ENCODE measurements around the gene UPK2.
A peak's percentile ranks its signal among the peaks of the same experiment; 100 is the strongest.
"Not testable (repeated sequence)": the region's sequence is repeated elsewhere in the genome, so short reads cannot be mapped to it uniquely, and the experiment has no call there.

UPK2 gene

DNA sequence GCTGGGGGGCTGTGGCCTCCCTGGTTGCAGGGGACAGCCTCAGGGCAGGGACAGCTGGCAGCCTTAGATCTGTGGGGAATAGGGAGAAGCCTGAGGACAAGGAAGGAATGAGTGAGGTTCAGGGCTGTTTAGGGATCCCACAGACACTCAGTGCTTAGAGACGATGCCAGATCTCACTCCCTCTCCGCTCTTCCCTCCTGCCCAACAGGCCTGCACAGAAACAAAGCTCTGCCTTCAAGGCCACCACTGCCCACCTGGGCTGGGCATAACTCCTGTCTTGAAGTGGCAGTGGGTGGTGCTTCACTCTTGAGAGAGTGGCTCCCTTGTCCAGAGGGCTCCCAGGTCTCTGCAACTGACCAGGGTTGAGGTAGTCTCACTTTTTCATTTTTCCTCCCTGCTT lies 28.7 kb downstream of the UPK2 start:
- no peak overlapping the region for H3K9ac ChIP-seq (ENCODE audit: insufficient read length)
- H3K4me3 ChIP-seq: no peak overlapping the region
- no peak for DNase-seq (ENCODE audit: low read depth, low spot score)
- no peaks in the 10 kb centered on the region for H3K9me3 ChIP-seq (ENCODE audit: low read depth, low read length)
- TF ChIP-seq EZH2 (IDR thresholded peaks at IDR 0.05) (no peak), FOXP2 (optimal IDR thresholded peaks at IDR 0.05; ENCODE audit: control extremely low read depth, extremely low read length, insufficient read depth) (no peak), POLR2AphosphoS5 (IDR thresholded peaks at IDR 0.05; ENCODE audit: borderline replicate concordance, low read depth, low read length) (no peak)
- H3K27ac ChIP-seq: no peak overlapping the region; the same call in 1 of the 2 replicates
- H3K36me3 ChIP-seq (ENCODE audit: insufficient read depth, low read length): no peaks in the 10 kb centered on the region

DNA sequence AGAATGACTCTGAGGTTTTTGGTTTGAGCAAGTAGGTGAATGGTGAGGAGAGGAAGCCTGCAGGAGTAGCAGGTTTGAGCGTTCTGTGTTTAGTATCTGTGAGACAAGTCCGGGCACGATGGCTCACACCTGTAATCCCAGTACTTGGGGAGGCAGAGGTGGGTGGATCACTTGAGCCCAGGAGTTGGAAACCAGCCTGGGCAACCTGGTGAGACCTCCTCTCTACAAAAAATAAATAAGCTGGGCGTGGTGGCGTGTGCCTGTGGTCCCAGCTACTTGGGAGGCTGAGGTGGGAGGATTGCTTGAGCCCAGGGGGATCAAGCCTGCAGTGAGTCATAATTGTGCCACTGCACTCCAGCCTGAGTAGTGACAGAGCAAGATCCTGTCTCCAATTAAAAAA lies 32.2 kb downstream of the UPK2 start:
- TF ChIP-seq POLR2AphosphoS5 (IDR thresholded peaks at IDR 0.05; ENCODE audit: borderline replicate concordance, low read depth, low read length) (no peak), EZH2 (IDR thresholded peaks at IDR 0.05) (no peak), FOXP2 (optimal IDR thresholded peaks at IDR 0.05; ENCODE audit: control extremely low read depth, extremely low read length, insufficient read depth) (no peak)
- Histone ChIP-seq H3K9ac (ENCODE audit: insufficient read length) (no peak overlapping the region), H3K36me3 (ENCODE audit: insufficient read depth, low read length) (no peaks in the 10 kb centered on the region), H3K27ac (no peak overlapping the region), H3K9me3 (ENCODE audit: low read depth, low read length) (no peaks in the 10 kb centered on the region), H3K4me3 (no peak overlapping the region)
- no peak for DNase-seq (ENCODE audit: low read depth, low spot score)

DNA sequence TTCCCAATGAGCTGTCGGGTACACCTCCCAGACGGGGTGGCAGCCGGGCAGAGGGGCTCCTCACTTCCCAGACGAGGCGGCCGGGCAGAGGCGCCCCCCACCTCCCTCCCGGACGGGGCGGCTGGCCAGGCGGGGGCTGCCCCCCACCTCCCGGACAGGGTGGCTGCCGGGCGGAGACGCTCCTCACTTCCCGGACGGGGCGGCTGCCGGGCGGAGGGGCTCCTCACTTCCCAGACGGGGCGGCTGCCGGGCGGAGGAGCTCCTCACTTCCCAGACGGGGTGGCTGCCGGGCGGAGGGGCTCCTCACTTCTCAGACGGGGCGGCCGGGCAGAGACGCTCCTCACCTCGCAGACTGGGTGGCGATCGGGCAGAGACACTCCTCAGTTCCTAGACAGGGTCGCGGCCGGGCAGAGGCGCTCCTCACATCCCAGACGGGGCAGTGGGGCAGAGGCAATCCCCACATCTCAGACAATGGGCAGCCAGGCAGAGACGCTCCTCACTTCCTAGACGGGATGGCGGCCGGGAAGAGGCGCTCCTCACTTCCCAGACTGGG lies 35.5 kb downstream of the UPK2 start:
- H3K36me3 ChIP-seq (ENCODE audit: insufficient read depth, low read length); H3K9me3 ChIP-seq (ENCODE audit: low read depth, low read length); H3K4me3 ChIP-seq; H3K27ac ChIP-seq; DNase-seq (ENCODE audit: low read depth, low spot score); H3K9ac ChIP-seq (ENCODE audit: insufficient read length): not testable (repeated sequence)

DNA sequence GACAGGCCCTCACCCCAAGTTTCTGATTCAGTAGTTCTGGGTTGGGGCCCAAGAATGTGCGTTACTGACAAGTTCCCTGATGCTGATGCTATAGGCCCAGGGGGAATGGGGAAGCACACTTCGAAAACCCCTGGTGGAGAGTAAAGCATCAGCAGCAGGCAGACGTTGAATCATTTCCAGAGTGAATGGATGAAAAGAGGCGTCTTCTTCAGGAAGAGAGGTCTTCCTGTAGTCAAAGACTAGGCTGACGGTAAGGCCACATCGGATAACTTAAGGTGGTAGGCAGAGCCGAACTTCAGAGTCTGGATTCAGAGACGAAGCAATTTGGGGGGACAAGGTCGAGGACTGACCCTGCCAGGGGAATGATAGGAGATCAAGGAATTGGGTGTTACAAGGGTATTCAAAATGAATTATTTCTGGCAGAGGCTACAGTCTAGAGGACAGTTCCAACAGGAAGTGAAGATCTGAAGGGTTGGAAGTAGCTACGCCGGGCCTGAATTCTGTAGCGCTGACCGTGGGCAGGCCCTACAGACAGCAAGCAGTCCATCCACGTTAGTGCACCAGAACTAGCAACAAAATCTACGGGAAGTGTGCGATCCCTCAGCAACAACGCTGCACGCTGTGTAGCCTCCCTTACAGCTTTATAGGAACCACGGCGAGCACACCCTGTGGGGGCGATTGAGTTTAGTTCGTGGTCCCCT lies 41.0 kb downstream of the UPK2 start:
- H3K9ac ChIP-seq (ENCODE audit: insufficient read length): peak overlapping the region; percentile 87
- TF ChIP-seq POLR2AphosphoS5 (IDR thresholded peaks at IDR 0.05; ENCODE audit: borderline replicate concordance, low read depth, low read length) (no peak; the same call in 1 of the 2 replicates), EZH2 (IDR thresholded peaks at IDR 0.05) (no peak), FOXP2 (optimal IDR thresholded peaks at IDR 0.05; ENCODE audit: control extremely low read depth, extremely low read length, insufficient read depth) (no peak)
- DNase-seq (ENCODE audit: low read depth, low spot score): no peak
- peaks cover 23% of the 10 kb centered on the region for H3K36me3 ChIP-seq (ENCODE audit: insufficient read depth, low read length)
- H3K27ac ChIP-seq: 0 out of 2 replicates have a peak overlapping the region, but pooled peaks have one; percentile 37
- peak overlapping the region; percentile 97 for H3K4me3 ChIP-seq
- H3K9me3 ChIP-seq (ENCODE audit: low read depth, low read length): no peaks in the 10 kb centered on the region

DNA sequence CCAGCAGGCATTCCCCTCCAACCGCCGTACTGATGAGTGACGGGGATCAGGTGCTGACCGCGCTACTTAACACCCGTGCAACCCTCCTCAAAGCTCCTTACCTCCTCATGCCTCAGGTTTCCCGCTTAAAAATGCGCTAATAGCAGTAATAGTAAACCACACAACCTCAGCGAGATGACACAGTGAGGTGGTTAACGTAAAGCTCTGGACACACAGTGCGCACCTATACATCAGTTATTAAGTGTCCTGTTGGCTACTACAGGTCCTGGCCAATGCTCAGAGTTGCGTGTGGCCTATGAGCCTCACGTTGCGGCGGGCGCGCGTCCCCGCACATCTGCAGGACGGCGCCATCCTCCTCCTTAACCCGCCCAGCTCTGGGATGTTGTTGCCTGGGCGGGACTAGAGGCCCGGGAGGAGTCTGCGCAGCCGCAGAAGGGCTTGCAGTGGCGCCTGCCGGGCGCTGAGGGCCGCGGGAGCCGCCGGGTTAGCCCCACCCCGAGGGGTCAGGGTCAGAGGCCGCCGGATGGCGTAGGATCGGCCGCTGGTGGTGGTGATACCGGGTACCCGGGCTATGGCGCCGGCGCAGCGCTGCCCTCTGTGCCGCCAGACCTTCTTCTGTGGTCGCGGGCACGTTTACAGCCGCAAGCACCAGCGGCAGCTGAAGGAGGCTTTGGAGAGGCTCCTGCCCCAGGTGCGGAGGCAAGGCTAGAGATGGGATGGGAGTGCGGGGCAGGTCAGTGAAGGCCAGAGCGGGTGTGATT lies 41.7 kb downstream of the UPK2 start, which contains the start of gene CENATAC:
Gene CENATAC (plus strand): TSS at position 512 of the 761 bp plus-strand sequence. CDS start 60 bp downstream, at position 572.
- H3K36me3 ChIP-seq (ENCODE audit: insufficient read depth, low read length): peaks cover 29% of the 10 kb centered on the region
- H3K9me3 ChIP-seq (ENCODE audit: low read depth, low read length): no peaks in the 10 kb centered on the region
- peak within 1 kb of the TSS; percentile 87 for H3K9ac ChIP-seq (ENCODE audit: insufficient read length)
- peak within 1 kb of the TSS; percentile 97 for H3K4me3 ChIP-seq
- 0 out of 2 replicates have a peak within 1 kb of the TSS, but pooled peaks have one; percentile 37 for H3K27ac ChIP-seq
- TF ChIP-seq EZH2 (IDR thresholded peaks at IDR 0.05): no peak
- TF ChIP-seq POLR2AphosphoS5 (IDR thresholded peaks at IDR 0.05; ENCODE audit: borderline replicate concordance, low read depth, low read length): peak; percentile 97
- TF ChIP-seq FOXP2 (optimal IDR thresholded peaks at IDR 0.05; ENCODE audit: control extremely low read depth, extremely low read length, insufficient read depth): peak; percentile 60
- DNase-seq (ENCODE audit: low read depth, low spot score): peak; percentile 28

DNA sequence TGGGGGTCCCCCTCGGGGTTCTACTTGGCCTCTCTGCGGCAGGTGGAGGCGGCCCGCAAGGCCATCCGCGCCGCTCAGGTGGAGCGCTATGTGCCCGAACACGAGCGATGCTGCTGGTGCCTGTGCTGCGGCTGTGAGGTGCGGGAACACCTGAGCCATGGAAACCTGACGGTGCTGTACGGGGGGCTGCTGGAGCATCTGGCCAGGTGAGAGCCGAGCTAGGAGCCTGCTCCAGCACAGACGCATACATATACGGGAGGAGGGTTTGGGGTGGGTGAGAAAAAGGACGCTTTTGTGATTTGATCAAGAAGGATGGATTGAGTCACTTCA lies 42.3 kb downstream of the UPK2 start:
- TF ChIP-seq POLR2AphosphoS5 (IDR thresholded peaks at IDR 0.05; ENCODE audit: borderline replicate concordance, low read depth, low read length): no peak
- no peak overlapping the region for H3K27ac ChIP-seq
- H3K36me3 ChIP-seq (ENCODE audit: insufficient read depth, low read length): peaks cover 34% of the 10 kb centered on the region

DNA sequence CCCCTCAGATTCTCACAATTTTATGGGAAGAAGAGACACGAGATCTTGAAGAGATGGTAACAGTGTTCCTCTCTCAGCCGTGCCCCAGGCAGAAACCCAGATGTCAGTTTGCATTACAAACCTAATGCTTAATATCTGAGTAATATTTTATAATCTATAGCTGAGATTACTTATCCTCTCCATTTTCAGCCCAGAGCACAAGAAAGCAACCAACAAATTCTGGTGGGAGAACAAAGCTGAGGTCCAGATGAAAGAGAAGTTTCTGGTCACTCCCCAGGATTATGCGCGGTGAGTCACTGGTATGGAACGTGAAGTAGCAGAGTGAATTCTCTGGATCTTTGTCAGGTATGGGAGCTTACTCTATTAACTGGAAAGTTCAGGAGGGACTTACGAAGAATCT lies 42.7 kb downstream of the UPK2 start:
- Histone ChIP-seq H3K9ac (ENCODE audit: insufficient read length) (peak overlapping the region; percentile 87), H3K4me3 (peak overlapping the region; percentile 97), H3K27ac (0 out of 2 replicates have a peak overlapping the region, but pooled peaks have one; percentile 23), H3K36me3 (ENCODE audit: insufficient read depth, low read length) (peaks cover 36% of the 10 kb centered on the region), H3K9me3 (ENCODE audit: low read depth, low read length) (no peaks in the 10 kb centered on the region)
- DNase-seq (ENCODE audit: low read depth, low spot score): no peak
- TF ChIP-seq POLR2AphosphoS5 (IDR thresholded peaks at IDR 0.05; ENCODE audit: borderline replicate concordance, low read depth, low read length): no peak
- no peak for TF ChIP-seq EZH2 (IDR thresholded peaks at IDR 0.05)
- no peak for TF ChIP-seq FOXP2 (optimal IDR thresholded peaks at IDR 0.05; ENCODE audit: control extremely low read depth, extremely low read length, insufficient read depth)

More for the DNA sequence above, 42.3 kb downstream of the UPK2 start:
- H3K9me3 ChIP-seq (ENCODE audit: low read depth, low read length): no peaks in the 10 kb centered on the region
- no peak for DNase-seq (ENCODE audit: low read depth, low spot score)
- peak overlapping the region; percentile 97 for H3K4me3 ChIP-seq
- peak overlapping the region; percentile 87 for H3K9ac ChIP-seq (ENCODE audit: insufficient read length)

DNA sequence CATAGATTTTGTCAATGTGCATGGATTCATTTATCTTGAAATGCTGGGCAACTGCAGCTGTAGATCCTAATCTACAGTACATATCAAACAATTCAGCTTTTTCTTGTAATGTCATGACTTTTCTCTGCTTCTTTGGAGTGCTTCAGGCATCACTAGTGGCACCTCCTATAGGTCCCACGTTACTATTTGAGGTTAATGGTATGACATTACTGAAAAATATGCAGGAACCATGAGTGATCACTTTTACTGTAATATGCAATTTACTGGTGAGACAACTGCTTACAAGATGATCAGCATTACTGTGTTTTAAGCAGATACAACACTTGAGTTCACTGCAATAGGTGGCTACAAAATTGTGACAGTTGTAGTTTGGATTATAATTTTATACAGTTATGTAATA lies 44.8 kb downstream of the UPK2 start:
- TF ChIP-seq POLR2AphosphoS5 (IDR thresholded peaks at IDR 0.05; ENCODE audit: borderline replicate concordance, low read depth, low read length) (no peak), EZH2 (IDR thresholded peaks at IDR 0.05) (no peak), FOXP2 (optimal IDR thresholded peaks at IDR 0.05; ENCODE audit: control extremely low read depth, extremely low read length, insufficient read depth) (no peak)
- Histone ChIP-seq H3K27ac (0 out of 2 replicates have a peak overlapping the region, but pooled peaks have one; percentile 42), H3K9ac (ENCODE audit: insufficient read length) (no peak overlapping the region), H3K9me3 (ENCODE audit: low read depth, low read length) (no peaks in the 10 kb centered on the region), H3K4me3 (no peak overlapping the region), H3K36me3 (ENCODE audit: insufficient read depth, low read length) (peaks cover 42% of the 10 kb centered on the region)
- DNase-seq (ENCODE audit: low read depth, low spot score): no peak
